OCI-LY3 (cell line): ENCODE results near the gene NES.

Experiments
- H2AFZ ChIP-seq: fragments of 200-600, 300-600 bp; shearing (Covaris generic); 2 replicates; pipeline ENCODE4 v1.6.0; 2014; ENCODE audit warnings: antibody characterized with exemption, low read depth, low read length
- H3K27ac ChIP-seq: fragments of 200-600, 300-600 bp; sonication (generic); 2 replicates; pipeline ENCODE4 v1.5.1; 2014; ENCODE audit warnings: mild to moderate bottlenecking, low read length, moderate library complexity, mixed read lengths
- H3K27me3 ChIP-seq: fragments of 200-600, 300-600 bp; sonication (generic); 2 replicates; pipeline ENCODE4 v1.6.1; 2014; ENCODE audit warnings: low read depth, low read length, mixed read lengths
- H3K36me3 ChIP-seq: fragments of 200-600, 300-600 bp; sonication (generic); replicated peaks from 2 replicates; pipeline ENCODE3; 2014; ENCODE audit warnings: low read depth, low read length, mixed read lengths
- H3K4me1 ChIP-seq: fragments of 300-600, 200-600 bp; sonication (generic); 2 replicates; pipeline ENCODE4 v1.6.1; 2014; ENCODE audit warnings: low read length, mixed read lengths
- H3K4me2 ChIP-seq: fragments of 200-600, 300-600 bp; sonication (generic); 2 replicates; pipeline ENCODE4 v1.6.1; 2014; ENCODE audit warnings: low read length, mixed read lengths
- H3K4me3 ChIP-seq: fragments of 300-600, 200-600 bp; sonication (generic); 2 replicates; pipeline ENCODE4 v1.5.1; 2014; ENCODE audit warnings: antibody characterized with exemption, mild to moderate bottlenecking, low read length, moderate library complexity
- H3K79me2 ChIP-seq: fragments of 300-600, 200-600 bp; shearing (Covaris generic); 2 replicates; pipeline ENCODE4 v1.6.1; 2014; ENCODE audit warnings: mild to moderate bottlenecking, low read length, mixed read lengths
- H3K9ac ChIP-seq: fragments of 300-600, 200-600 bp; shearing (Covaris generic); 2 replicates; pipeline ENCODE4 v1.6.0; 2014; ENCODE audit warnings: mild to moderate bottlenecking, low read length, moderate library complexity
- H3K9me3 ChIP-seq: fragments of 200-600, 300-600 bp; shearing (Covaris generic); 2 replicates; pipeline ENCODE4 v1.6.1; 2014; ENCODE audit warnings: low read length, mixed read lengths; ENCODE audit not compliant: insufficient read depth
- H4K20me1 ChIP-seq: fragments of 200-600, 300-600 bp; sonication (generic); 2 replicates; pipeline ENCODE4 v1.6.1; 2016; ENCODE audit warnings: low read length, mixed read lengths; ENCODE audit not compliant: insufficient read depth
- CTCF ChIP-seq: fragments of 200-600, 300-600 bp; sonication (generic); IDR thresholded peaks from 2 replicates; pipeline ENCODE4 v1.5.1; 2014; ENCODE audit warnings: antibody characterized with exemption, low read length, low read depth
- EZH2phosphoT487 ChIP-seq: fragments of 200-600 bp; shearing (Covaris generic); IDR thresholded peaks from 2 replicates; pipeline ENCODE4 v1.6.1; 2018; ENCODE audit warnings: antibody characterized with exemption, mixed run types, low read depth

NES gene

DNA sequence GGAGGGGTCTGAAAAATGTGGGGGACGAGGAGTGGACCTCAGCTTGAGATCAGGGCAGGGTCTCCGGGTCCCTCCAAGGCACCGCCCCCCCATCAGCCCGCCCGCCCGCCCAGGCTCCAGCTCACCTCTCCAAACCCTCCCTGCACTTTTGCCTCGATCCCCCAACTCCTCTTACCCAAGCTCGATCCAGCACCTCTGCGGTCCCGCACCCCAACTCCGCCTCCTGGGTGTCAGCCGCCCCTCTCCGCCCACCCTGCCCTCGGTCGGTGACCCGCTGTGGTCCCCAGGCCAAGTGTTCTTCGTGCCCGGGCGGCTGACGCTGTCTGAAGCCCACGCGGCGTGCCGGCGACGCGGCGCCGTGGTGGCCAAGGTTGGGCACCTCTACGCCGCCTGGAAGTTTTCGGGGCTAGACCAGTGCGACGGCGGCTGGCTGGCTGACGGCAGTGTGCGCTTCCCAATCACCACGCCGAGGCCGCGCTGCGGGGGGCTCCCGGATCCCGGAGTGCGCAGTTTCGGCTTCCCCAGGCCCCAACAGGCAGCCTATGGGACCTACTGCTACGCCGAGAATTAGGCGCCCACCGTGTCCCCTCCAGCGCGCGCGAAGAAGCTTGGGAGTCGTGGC is 52.3 kb downstream of the NES start:
- Histone ChIP-seq H3K4me3 (no peak overlapping the region), H3K79me2 (no peaks in the 10 kb centered on the region), H2AFZ (no peak overlapping the region), H4K20me1 (no peaks in the 10 kb centered on the region), H3K27me3 (peaks cover 17% of the 10 kb centered on the region), H3K4me2 (no peak overlapping the region), H3K36me3 (no peaks in the 10 kb centered on the region), H3K4me1 (peaks cover 5% of the 10 kb centered on the region), H3K9me3 (no peaks in the 10 kb centered on the region), H3K27ac (no peak overlapping the region), H3K9ac (no peak overlapping the region)
- TF ChIP-seq CTCF, result no peak
- TF ChIP-seq EZH2phosphoT487, result no peak

DNA sequence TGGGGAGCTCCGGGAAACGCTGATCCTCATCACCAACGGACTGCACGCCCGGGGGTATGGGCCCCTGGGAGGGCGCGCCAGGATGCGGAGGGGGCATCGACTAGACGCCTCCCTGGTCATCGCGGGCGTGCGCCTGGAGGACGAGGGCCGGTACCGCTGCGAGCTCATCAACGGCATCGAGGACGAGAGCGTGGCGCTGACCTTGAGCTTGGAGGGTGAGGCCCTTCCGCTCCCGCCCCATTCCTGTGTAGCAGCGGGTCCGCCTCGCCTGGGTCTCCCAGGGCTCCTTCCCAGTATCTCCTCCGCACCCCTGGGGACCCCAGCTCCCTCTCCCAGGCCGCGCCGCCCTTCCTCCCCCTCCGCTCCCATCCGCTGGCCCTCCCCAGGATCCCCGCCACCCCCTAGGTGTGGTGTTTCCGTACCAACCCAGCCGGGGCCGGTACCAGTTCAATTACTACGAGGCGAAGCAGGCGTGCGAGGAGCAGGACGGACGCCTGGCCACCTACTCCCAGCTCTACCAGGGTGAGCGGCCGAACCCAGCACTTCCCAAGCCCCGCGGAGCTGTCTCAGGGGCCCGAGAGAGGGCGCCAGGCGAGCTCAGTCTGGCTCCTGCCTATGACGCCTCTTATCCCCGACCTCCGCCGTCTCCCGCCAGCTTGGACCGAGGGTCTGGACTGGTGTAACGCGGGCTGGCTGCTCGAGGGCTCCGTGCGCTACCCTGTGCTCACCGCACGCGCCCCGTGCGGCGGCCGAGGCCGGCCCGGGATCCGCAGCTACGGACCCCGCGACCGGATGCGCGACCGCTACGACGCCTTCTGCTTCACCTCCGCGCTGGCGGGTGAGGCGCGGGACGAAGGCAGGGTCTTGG is 53.0 kb downstream of the NES start:
- Histone ChIP-seq H3K4me2 (no peak overlapping the region), H3K4me1 (peaks cover 10% of the 10 kb centered on the region), H3K36me3 (no peaks in the 10 kb centered on the region), H3K9me3 (no peaks in the 10 kb centered on the region), H4K20me1 (no peaks in the 10 kb centered on the region), H3K9ac (no peak overlapping the region), H3K79me2 (no peaks in the 10 kb centered on the region), H2AFZ (no peak overlapping the region), H3K27ac (no peak overlapping the region), H3K4me3 (no peak overlapping the region), H3K27me3 (peaks cover 24% of the 10 kb centered on the region)
- TF ChIP-seq CTCF, result no peak
- TF ChIP-seq EZH2phosphoT487, result no peak

GRCh38 chr1:156622581-156623297 is 54.5 kb downstream of the NES start:
- TF ChIP-seq CTCF (no peak), EZH2phosphoT487 (no peak)
- peaks cover 26% of the 10 kb centered on the region for H3K27me3 ChIP-seq

DNA sequence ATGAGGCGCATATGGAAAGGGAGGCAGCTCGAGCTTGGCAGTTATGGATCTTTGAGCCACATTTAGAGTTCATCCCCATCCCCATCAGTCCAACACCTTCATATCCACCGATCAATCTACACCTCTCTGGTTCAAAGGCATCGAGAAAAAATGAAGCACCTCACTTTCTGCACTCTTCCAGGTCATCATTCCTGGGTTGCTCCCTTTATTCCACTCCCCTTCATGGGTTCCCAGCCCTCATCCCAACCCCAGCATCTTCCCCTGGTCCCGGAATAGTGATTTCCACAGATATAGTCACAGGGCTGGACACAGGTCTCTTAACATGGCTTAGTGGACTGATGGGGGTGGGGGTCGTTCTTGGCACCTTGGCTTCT is 57.6 kb downstream of the NES start:
- Histone ChIP-seq H3K4me2 (peak overlapping the region; percentile 17; the same call in 1 of the 2 replicates), H3K9ac (no peak overlapping the region), H3K27ac (no peak overlapping the region), H4K20me1 (no peaks in the 10 kb centered on the region), H3K9me3 (no peaks in the 10 kb centered on the region), H2AFZ (no peak overlapping the region), H3K4me1 (peaks cover 10% of the 10 kb centered on the region), H3K79me2 (no peaks in the 10 kb centered on the region), H3K36me3 (no peaks in the 10 kb centered on the region), H3K27me3 (peaks cover 29% of the 10 kb centered on the region), H3K4me3 (no peak overlapping the region)
- TF ChIP-seq EZH2phosphoT487 (no peak), CTCF (no peak)

More at GRCh38 chr1:156622581-156623297, 54.5 kb downstream of the NES start:
- no peak overlapping the region for H3K4me2 ChIP-seq
- no peaks in the 10 kb centered on the region for H3K36me3 ChIP-seq
- no peak overlapping the region for H3K27ac ChIP-seq
- H2AFZ ChIP-seq, result no peak overlapping the region; the same call in 1 of the 2 replicates
- no peak overlapping the region for H3K4me3 ChIP-seq
- H4K20me1 ChIP-seq, result no peaks in the 10 kb centered on the region
- H3K9me3 ChIP-seq, result no peaks in the 10 kb centered on the region
- peaks cover 10% of the 10 kb centered on the region for H3K4me1 ChIP-seq
- H3K9ac ChIP-seq, result no peak overlapping the region
- no peaks in the 10 kb centered on the region for H3K79me2 ChIP-seq
